ENCODE results near the gene ADK. TPM values are rescaled to one million over a fixed set of nuclear protein-coding genes. Genes with fewer than 3 reads are reported as not detected.

Gene ADK
- total and polyA plus RNA-seq, 2 of the 4 experiments (the other 2 are of a cell fraction): 30.6 to 40.9 TPM

DNA sequence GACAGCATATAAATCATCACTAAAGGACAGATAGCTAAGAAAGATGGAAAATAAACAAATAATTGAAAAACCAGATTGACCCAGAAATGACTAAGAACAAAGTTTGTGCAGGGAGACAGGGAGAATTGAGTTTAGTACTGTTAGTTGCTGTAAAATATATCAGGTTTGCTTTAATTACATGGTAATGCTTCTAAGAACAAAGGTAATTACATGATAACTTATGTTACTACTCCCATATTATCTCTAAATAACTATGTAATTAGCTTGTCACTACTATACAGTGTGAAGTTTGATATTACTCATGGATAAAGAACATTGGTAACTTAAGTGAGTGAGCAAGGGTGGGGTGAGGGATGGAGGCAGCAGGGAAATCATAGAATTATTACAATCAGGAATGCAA is 540.1 kb downstream of the ADK start:
- Histone ChIP-seq H2AFZ (replicated peaks; ENCODE audit: low read length, poor library complexity) (no peak overlapping the region), H4K20me1 (ENCODE audit: insufficient read depth, low read length) (no peaks in the 10 kb centered on the region), H3K9me3 (ENCODE audit: control insufficient read depth, insufficient read depth, low read length) (no peaks in the 10 kb centered on the region), H2BK15ac (ENCODE audit: low read depth, low read length) (no peak overlapping the region), H3K79me1 (ENCODE audit: low read depth in 1 of 2, low read length in 2 of 2) (no peaks in the 10 kb centered on the region), H4K5ac (ENCODE audit: low read depth, low read length) (no peak overlapping the region), H2BK20ac (ENCODE audit: low read depth, low read length) (no peak overlapping the region), H3K9ac (ENCODE audit: low read depth, low read length) (no peak overlapping the region), H2BK120ac (ENCODE audit: low read depth, low read length) (no peak overlapping the region), H3K56ac (ENCODE audit: extremely low read depth, insufficient read depth, low read length) (no peak overlapping the region), H3K4me2 (ENCODE audit: low read depth, low read length) (no peak overlapping the region), H3K18ac (ENCODE audit: low read depth, low read length) (no peak overlapping the region), H2AK5ac (ENCODE audit: low read depth, low read length) (no peak overlapping the region), H4K8ac (ENCODE audit: low read depth in 2 of 2, low read length in 2 of 2) (no peak overlapping the region), H3K36me3 (ENCODE audit: control insufficient read depth, insufficient read depth, low read length) (no peaks in the 10 kb centered on the region), H3K27me3 (ENCODE audit: control insufficient read depth, insufficient read depth, low read length) (no peaks in the 10 kb centered on the region), H3K23ac (ENCODE audit: low read depth, low read length) (no peak overlapping the region), H2AK9ac (replicated peaks; ENCODE audit: low read depth, low read length, poor library complexity) (no peak overlapping the region), H3K27ac (ENCODE audit: insufficient read depth, low read length) (no peak overlapping the region), H2BK5ac (ENCODE audit: low read depth, low read length, poor library complexity, severe bottlenecking) (no peak overlapping the region), H3K4me1 (ENCODE audit: control insufficient read depth, insufficient read depth, low read length) (no peaks in the 10 kb centered on the region), H3K4me3 (ENCODE audit: insufficient read depth, low read depth, low read length) (no peak overlapping the region), H4K91ac (ENCODE audit: insufficient read depth, low read depth, low read length) (no peak overlapping the region), H3K9me1 (ENCODE audit: insufficient read depth, low read length) (no peaks in the 10 kb centered on the region), H3K4ac (ENCODE audit: low read depth, low read length) (no peak overlapping the region), H3K14ac (replicated peaks; ENCODE audit: low read depth, low read length) (no peak overlapping the region)
- CTCF ChIA-PET: interaction anchor here (0.6 kb wide), 1 partner anchor 304 kb away, joined by 3 read pairs; no protein-coding TSS in a partner anchor
- intact Hi-C loops (cut with micrococcal nuclease): no loop called here
- POLR2A ChIA-PET (ENCODE audit: unreplicated experiment): no interaction called here
- DNase-seq (no peak), ATAC-seq (ENCODE audit: low read depth) (no peak)
- BruUV-seq (replicated peaks): no TSS peak
- in situ Hi-C loops (cut with MboI; ENCODE audit: low sequenced_read_pairs): no loop called here
- TF ChIP-seq MXI1 (IDR thresholded peaks at IDR 0.05; ENCODE audit: borderline replicate concordance, low read depth, low read length): no peak
- no peak for TF ChIP-seq SMC3 (IDR thresholded peaks at IDR 0.05; ENCODE audit: low read depth, low read length)
- TF ChIP-seq, protein P1, sequence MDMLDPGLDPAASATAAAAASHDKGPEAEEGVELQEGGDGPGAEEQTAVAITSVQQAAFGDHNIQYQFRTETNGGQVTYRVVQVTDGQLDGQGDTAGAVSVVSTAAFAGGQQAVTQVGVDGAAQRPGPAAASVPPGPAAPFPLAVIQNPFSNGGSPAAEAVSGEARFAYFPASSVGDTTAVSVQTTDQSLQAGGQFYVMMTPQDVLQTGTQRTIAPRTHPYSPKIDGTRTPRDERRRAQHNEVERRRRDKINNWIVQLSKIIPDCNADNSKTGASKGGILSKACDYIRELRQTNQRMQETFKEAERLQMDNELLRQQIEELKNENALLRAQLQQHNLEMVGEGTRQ (IDR thresholded peaks at IDR 0.05; ENCODE audit: low read depth, low read length): no peak
- no peak for TF ChIP-seq MAFK (IDR thresholded peaks at IDR 0.05; ENCODE audit: low read depth, low read length)
- no peak for TF ChIP-seq BHLHE40 (IDR thresholded peaks at IDR 0.05; ENCODE audit: low read depth, low read length)
- no peak for TF ChIP-seq CEBPB (IDR thresholded peaks at IDR 0.05; ENCODE audit: low read depth, low read length)
- no peak for TF ChIP-seq ELK1 (IDR thresholded peaks at IDR 0.05; ENCODE audit: borderline replicate concordance, low read depth, low read length)
- TF ChIP-seq, protein P2, sequence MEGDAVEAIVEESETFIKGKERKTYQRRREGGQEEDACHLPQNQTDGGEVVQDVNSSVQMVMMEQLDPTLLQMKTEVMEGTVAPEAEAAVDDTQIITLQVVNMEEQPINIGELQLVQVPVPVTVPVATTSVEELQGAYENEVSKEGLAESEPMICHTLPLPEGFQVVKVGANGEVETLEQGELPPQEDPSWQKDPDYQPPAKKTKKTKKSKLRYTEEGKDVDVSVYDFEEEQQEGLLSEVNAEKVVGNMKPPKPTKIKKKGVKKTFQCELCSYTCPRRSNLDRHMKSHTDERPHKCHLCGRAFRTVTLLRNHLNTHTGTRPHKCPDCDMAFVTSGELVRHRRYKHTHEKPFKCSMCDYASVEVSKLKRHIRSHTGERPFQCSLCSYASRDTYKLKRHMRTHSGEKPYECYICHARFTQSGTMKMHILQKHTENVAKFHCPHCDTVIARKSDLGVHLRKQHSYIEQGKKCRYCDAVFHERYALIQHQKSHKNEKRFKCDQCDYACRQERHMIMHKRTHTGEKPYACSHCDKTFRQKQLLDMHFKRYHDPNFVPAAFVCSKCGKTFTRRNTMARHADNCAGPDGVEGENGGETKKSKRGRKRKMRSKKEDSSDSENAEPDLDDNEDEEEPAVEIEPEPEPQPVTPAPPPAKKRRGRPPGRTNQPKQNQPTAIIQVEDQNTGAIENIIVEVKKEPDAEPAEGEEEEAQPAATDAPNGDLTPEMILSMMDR (conservative IDR thresholded peaks at IDR 0.05; ENCODE audit: low read depth, low read length): no peak
- no peak for TF ChIP-seq POLR2A (IDR thresholded peaks at IDR 0.05; ENCODE audit: low read depth, low read length)
- TF ChIP-seq CHD1 (IDR thresholded peaks at IDR 0.05; ENCODE audit: low read depth, low read length): no peak
- no peak for TF ChIP-seq FOS (IDR thresholded peaks at IDR 0.05; ENCODE audit: low read depth, low read length)
- TF ChIP-seq RCOR1 (IDR thresholded peaks at IDR 0.05; ENCODE audit: insufficient replicate concordance, low read length): no peak
- no peak for TF ChIP-seq MAZ (IDR thresholded peaks at IDR 0.05; ENCODE audit: borderline replicate concordance, low read depth, low read length)
- TF ChIP-seq RAD21 (IDR thresholded peaks at IDR 0.05; ENCODE audit: low read length): no peak
- no peak for TF ChIP-seq NFE2L2 (IDR thresholded peaks at IDR 0.05; ENCODE audit: low read depth, low read length)
- TF ChIP-seq RFX5 (IDR thresholded peaks at IDR 0.05; ENCODE audit: low read depth, low read length): no peak
- dilution Hi-C loops (cut with HindIII; ENCODE audit: low sequenced_read_pairs, unreplicated experiment): no loop called here

Data from IMR-90 (cell line).